Prostate gland (tissue), 2 donors: ENCODE data around the gene SENP7. TPM values are rescaled to one million over a fixed set of nuclear protein-coding genes. Genes with fewer than 3 reads are reported as not detected.

ENCODE experiments used
- DNase-seq: peaks from one replicate; pipeline ENCODE4 v3.0.0-alpha.2; 2019; ENCODE audit warnings: low spot score
- H3K27ac ChIP-seq, 2 donors: fragments of 200-600 bp; sonication (generic); 2 replicates each; pipeline ENCODE4 v1.5.1; 2017 to 2019
- H3K27me3 ChIP-seq: fragments of 200-600 bp; sonication (generic); replicated peaks from 2 replicates; pipeline ENCODE4 v1.5.1; 2019; ENCODE audit not compliant: insufficient read depth
- H3K36me3 ChIP-seq, 2 donors: fragments of 200-600 bp; sonication (generic); 1 replicate in 1 of 2; 2 replicates in 1 of 2; pipeline versions ENCODE4 v1.5.1 to v1.8.1; 2017 to 2019
- H3K4me1 ChIP-seq: fragments of 200-600 bp; sonication (generic); replicated peaks from 2 replicates; pipeline ENCODE4 v1.5.1; 2019
- H3K4me3 ChIP-seq, 2 donors: fragments of 200-600 bp; sonication (generic); 2 replicates each; pipeline ENCODE4 v1.5.1; 2017 to 2019
- H3K9me3 ChIP-seq: fragments of 200-600 bp; sonication (generic); 2 replicates; pipeline ENCODE4 v1.5.1; 2017
- POLR2A ChIP-seq: fragments of 450-650 bp; IDR thresholded peaks from one replicate; pipeline ENCODE4 v1.6.1; 2016; ENCODE audit warnings: antibody characterized with exemption, mild to moderate bottlenecking
- POLR2AphosphoS5 ChIP-seq: sonication (generic); formaldehyde crosslinking; IDR thresholded peaks from one replicate; pipeline ENCODE4 v1.6.1; 2017; ENCODE audit warnings: antibody characterized with exemption
- WGBS: methylation state at CpG from one replicate; pipeline ENCODE4 v1.1.5; 2018; 5-methylcytosine and 5-hydroxymethylcytosine counted together
- intact Hi-C: fragments of 100-400 bp; cut with DNase I; formaldehyde crosslinking; loops from one replicate; pipeline ENCODE4 v1.14.2; 2022
- total RNA-seq, 2 donors: library from RNA; depleted of rRNA; stranded (reverse); fragments of >200 nt; gene quantifications; one replicate each; pipeline ENCODE4 v1.1.0, GENCODE V29; 2016
- TF ChIP-seq, protein P1 (sequence below), 4 experiments: fragments of 200-600 bp in 2 of 4; fragments of 450-650 bp in 2 of 4; sonication (generic) in 2 of 4; IDR thresholded peaks; 1 replicate in 3 of 4; 2 replicates in 1 of 4; pipeline ENCODE4 v1.5.1; 2016 to 2019; ENCODE audit warnings: antibody characterized with exemption in 4 of 4, mild to moderate bottlenecking in 2 of 4, moderate library complexity in 2 of 4

Gene SENP7
- total RNA-seq, 2 donors from 2014 or later, result 16.4 to 22.7 TPM

DNA sequence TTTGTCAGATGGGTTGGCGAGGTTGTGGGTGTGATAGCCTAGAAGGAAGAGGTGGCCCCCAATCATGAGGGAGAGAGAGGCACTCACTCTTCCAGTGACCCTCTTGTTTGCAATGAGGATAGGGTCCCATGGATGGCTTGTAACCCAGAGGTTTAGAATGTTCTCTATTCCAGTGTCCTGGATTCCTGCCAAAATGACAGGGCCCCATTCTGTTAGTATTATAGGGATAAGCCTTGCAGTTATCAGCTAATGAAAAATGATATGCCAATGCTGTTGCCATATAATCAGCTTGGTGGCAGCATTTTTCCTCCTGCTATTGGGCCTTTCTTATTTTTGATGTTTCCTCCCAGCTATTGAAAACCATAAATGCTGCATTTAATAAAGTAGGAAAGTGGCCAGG is 23.3 kb upstream of the SENP7 start:
- H3K27me3 ChIP-seq, result no peaks in the 10 kb centered on the region
- WGBS, result 95% methylated on average over 1 of the region's 1 CpG
- H3K27ac ChIP-seq, result no peak overlapping the region
- H3K9me3 ChIP-seq, result no peaks in the 10 kb centered on the region
- no peak overlapping the region for H3K4me3 ChIP-seq
- TF ChIP-seq, protein P1, sequence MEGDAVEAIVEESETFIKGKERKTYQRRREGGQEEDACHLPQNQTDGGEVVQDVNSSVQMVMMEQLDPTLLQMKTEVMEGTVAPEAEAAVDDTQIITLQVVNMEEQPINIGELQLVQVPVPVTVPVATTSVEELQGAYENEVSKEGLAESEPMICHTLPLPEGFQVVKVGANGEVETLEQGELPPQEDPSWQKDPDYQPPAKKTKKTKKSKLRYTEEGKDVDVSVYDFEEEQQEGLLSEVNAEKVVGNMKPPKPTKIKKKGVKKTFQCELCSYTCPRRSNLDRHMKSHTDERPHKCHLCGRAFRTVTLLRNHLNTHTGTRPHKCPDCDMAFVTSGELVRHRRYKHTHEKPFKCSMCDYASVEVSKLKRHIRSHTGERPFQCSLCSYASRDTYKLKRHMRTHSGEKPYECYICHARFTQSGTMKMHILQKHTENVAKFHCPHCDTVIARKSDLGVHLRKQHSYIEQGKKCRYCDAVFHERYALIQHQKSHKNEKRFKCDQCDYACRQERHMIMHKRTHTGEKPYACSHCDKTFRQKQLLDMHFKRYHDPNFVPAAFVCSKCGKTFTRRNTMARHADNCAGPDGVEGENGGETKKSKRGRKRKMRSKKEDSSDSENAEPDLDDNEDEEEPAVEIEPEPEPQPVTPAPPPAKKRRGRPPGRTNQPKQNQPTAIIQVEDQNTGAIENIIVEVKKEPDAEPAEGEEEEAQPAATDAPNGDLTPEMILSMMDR (IDR thresholded peaks at IDR 0.05), result no peak
- TF ChIP-seq POLR2AphosphoS5 (no peak), POLR2A (no peak)
- H3K4me1 ChIP-seq, result no peaks in the 10 kb centered on the region
- intact Hi-C loops, result no loop called here
- no peak for DNase-seq
- no peaks in the 10 kb centered on the region for H3K36me3 ChIP-seq

DNA sequence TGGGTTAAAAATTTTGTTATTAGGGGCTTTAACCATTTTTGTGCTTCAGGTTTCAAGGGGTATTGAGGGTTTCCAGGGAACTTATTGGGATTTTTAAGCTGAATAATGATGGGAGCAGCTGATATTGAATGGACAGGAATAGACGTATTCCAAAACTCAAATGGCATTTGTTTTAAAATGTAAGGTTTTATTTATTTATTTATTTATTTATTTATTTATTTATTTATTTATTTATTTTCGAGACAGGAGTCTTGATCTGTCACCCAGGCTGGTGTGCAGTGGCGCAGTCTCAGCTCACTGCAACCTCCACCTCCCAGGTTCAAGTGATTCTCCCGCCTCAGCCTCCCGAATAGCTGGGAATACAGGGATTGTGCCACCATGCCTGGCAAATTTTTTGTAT is 22.2 kb upstream of the SENP7 start:
- DNase-seq, result no peak
- H3K9me3 ChIP-seq, result no peaks in the 10 kb centered on the region
- H3K4me1 ChIP-seq, result no peaks in the 10 kb centered on the region
- H3K4me3 ChIP-seq, result no peak overlapping the region
- intact Hi-C loops, result no loop called here
- no peak overlapping the region for H3K27ac ChIP-seq
- no peaks in the 10 kb centered on the region for H3K27me3 ChIP-seq
- no peaks in the 10 kb centered on the region for H3K36me3 ChIP-seq
- TF ChIP-seq POLR2A (no peak), POLR2AphosphoS5 (no peak)
- TF ChIP-seq, protein P1 (IDR thresholded peaks at IDR 0.05), result no peak
- WGBS, result 76% methylated on average over 5 of the region's 5 CpGs

DNA sequence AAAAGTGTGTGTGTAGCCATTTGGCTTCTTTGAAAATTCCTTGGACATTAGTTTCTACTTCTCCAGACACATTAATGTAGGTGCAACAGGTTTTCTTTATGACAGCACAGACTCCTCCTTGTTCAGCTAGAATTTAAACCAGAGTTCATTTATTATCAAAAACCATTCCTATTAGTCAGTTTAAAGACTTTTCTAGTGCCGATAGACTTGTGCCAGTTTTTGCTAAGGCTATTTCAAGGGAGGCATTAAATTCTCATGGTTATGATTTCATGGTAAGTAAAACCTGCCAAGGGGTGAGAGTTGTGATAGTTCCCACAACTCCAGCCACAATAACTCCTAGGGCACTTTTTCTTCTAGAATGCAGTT is 20.6 kb upstream of the SENP7 start:
- no peaks in the 10 kb centered on the region for H3K36me3 ChIP-seq

DNA sequence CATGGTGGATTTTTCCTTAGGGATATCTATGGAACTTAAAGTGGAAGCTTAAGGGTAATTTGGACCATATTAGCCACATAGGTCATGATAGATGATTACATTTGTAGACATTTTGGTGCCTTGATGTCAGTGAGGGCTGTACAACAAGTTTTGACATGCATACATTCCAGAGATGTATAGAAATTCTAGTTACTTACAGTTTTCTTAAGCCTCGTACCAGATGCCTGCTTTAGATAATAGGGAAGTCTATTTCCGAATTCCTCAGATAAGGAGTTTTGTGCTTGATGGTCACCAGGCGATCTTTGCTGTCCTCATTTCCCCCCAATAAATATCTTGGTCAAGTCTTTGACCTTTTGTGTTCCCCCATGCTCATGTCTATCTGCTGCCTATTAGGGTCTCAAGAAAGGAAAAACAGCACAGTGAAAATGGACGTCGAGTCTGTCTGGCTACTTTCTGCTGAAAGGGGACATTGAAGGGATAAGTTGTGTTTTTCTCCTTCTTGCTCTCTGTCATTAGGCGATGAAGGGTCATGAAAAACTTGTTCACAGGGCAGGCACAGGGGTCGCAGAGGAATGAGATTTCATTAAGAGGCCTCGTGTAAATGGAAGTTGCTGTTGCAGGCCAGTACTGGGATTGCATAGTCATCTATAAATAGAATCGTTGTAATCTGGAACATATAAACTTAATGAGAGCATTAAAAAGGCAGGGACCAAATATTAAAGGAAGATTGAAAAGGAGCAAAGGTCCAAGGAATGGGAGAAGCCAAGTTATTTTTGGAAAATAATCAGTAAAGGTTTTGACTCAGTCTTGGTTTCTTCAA is 20.0 kb upstream of the SENP7 start:
- intact Hi-C loops, result no loop called here
- WGBS, result 55% methylated on average over 9 of the region's 9 CpGs
- H3K27ac ChIP-seq, result no peak overlapping the region
- no peaks in the 10 kb centered on the region for H3K9me3 ChIP-seq
- H3K27me3 ChIP-seq, result no peaks in the 10 kb centered on the region
- H3K36me3 ChIP-seq, result no peaks in the 10 kb centered on the region
- H3K4me1 ChIP-seq, result no peaks in the 10 kb centered on the region
- H3K4me3 ChIP-seq, result no peak overlapping the region
- no peak for TF ChIP-seq POLR2AphosphoS5
- TF ChIP-seq POLR2A, result no peak
- DNase-seq, result no peak

More for the DNA sequence above, 20.6 kb upstream of the SENP7 start:
- intact Hi-C loops, result no loop called here
- Histone ChIP-seq H3K27ac (no peak overlapping the region), H3K27me3 (no peaks in the 10 kb centered on the region), H3K4me1 (no peaks in the 10 kb centered on the region), H3K9me3 (no peaks in the 10 kb centered on the region), H3K4me3 (no peak overlapping the region)
- no peak for DNase-seq
- TF ChIP-seq, protein P1 (IDR thresholded peaks at IDR 0.05), result no peak
- TF ChIP-seq POLR2A, result no peak
- TF ChIP-seq POLR2AphosphoS5, result no peak
- 72% methylated on average over 1 of the region's 1 CpG for WGBS

DNA sequence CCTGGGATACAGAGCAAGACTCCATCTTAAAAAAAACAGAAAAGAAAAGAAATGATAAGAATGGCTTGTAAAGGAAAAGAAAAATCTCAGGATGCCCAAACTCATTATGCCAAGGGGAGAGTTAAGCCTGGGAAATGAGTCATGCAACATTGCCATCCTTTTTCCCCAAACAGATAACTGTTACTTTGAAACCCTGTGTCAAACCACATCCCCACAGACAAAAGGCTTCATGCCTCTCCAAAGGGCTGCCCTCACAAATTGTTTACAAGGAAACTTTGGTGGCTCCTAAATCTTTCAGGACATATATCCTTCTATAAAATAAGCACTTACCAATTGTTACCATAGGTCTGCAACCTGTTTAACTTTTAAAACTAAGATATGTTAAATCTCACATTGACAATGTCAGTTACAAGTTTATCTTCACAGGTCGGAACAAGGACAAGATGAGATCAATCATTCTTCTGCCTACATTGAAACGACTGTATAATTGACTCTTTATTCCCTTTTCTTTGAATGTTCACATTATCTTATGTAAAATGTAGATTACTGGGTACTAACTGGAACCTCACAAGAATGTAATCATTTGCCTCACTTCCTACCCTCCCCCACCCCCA is 18.6 kb upstream of the SENP7 start:
- Histone ChIP-seq H3K36me3 (no peaks in the 10 kb centered on the region), H3K4me3 (no peak overlapping the region), H3K9me3 (no peaks in the 10 kb centered on the region), H3K27ac (no peak overlapping the region), H3K27me3 (no peaks in the 10 kb centered on the region), H3K4me1 (no peaks in the 10 kb centered on the region)
- 22% methylated on average over 2 of the region's 2 CpGs for WGBS
- no peak for DNase-seq
- no peak for TF ChIP-seq POLR2A
- no peak for TF ChIP-seq POLR2AphosphoS5
- TF ChIP-seq, protein P1 (IDR thresholded peaks at IDR 0.05), result no peak
- intact Hi-C loops, result no loop called here
